GM11168 (cell line): ENCODE data around the gene KANTR.

Experiments
- in situ Hi-C: fragments of 300-500 bp; cut with MboI; formaldehyde crosslinking; loops from one replicate; pipeline ENCODE4 v1.12.0; 2022; ENCODE audit warnings: low sequenced_read_pairs; ENCODE audit not compliant: unreplicated experiment

Gene KANTR

GRCh38 chrX:53093748-53094581, at the start of gene KANTR:
KANTR (plus strand) TSS chrX:53094142; CDS start chrX:53124273, 30,131 bp downstream.
- in situ Hi-C loops = no loop called here

- in situ Hi-C loops = no loop called here
These were observed 48.9 kb upstream of the KANTR start for GRCh38 chrX:53044995-53045394.

- in situ Hi-C loops = no loop called here
These were observed 46.7 kb upstream of the KANTR start for GRCh38 chrX:53047228-53047627.

GRCh38 chrX:53048169-53049126, 45.5 kb upstream of the KANTR start, which contains the start of gene GPR173:
GPR173 (plus strand) TSS chrX:53048789; CDS start chrX:53076622, 27,833 bp downstream.
- in situ Hi-C loops = no loop called here

- in situ Hi-C loops = no loop called here
These were observed 44.8 kb upstream of the KANTR start for GRCh38 chrX:53049127-53049517.

GRCh38 chrX:53050841-53051240, 43.1 kb upstream of the KANTR start:
- in situ Hi-C loops = no loop called here

GRCh38 chrX:53055244-53055849, 38.6 kb upstream of the KANTR start:
- in situ Hi-C loops = no loop called here

GRCh38 chrX:53056292-53056691, 37.6 kb upstream of the KANTR start:
- in situ Hi-C loops = no loop called here

GRCh38 chrX:53065104-53065503, 28.8 kb upstream of the KANTR start:
- in situ Hi-C loops = no loop called here

- in situ Hi-C loops = no loop called here
These were observed 22.9 kb upstream of the KANTR start for GRCh38 chrX:53071064-53071463.

- in situ Hi-C loops = no loop called here
These were observed 22.1 kb upstream of the KANTR start for GRCh38 chrX:53071604-53072417.

GRCh38 chrX:53072418-53073114, 21.4 kb upstream of the KANTR start:
- in situ Hi-C loops = no loop called here

- in situ Hi-C loops = no loop called here
These were observed 20.8 kb upstream of the KANTR start for GRCh38 chrX:53073115-53073586.

- in situ Hi-C loops = no loop called here
These were observed 18.9 kb upstream of the KANTR start for GRCh38 chrX:53075011-53075410.

GRCh38 chrX:53076671-53077070, 17.3 kb upstream of the KANTR start:
- in situ Hi-C loops = no loop called here

- in situ Hi-C loops = no loop called here
These were observed 16.4 kb upstream of the KANTR start for GRCh38 chrX:53077207-53078197.

GRCh38 chrX:53078943-53079342, 15.0 kb upstream of the KANTR start:
- in situ Hi-C loops = no loop called here
